GM19025 (cell line): ENCODE measurements around the gene POLR1B.
"Not testable (repeated sequence)": the region's sequence is repeated elsewhere in the genome, so short reads cannot be mapped to it uniquely, and the experiment has no call there.

ENCODE experiments used
- ATAC-seq: cut with Tn5 transposase; IDR thresholded peaks from one replicate; pipeline ENCODE4 v1.9.1; 2021; ENCODE audit warnings: mild to moderate bottlenecking, low read depth, moderate library complexity; ENCODE audit not compliant: unreplicated experiment

POLR1B gene

GRCh38 chr2:112542123-112542983, at the start of gene POLR1B:
TSS of gene POLR1B (plus strand) at chr2:112542465. CDS start at chr2:112542495, 30 bp downstream.
- peak; percentile 72 for ATAC-seq

- no peak for ATAC-seq
These were observed 49.2 kb upstream of the POLR1B start for GRCh38 chr2:112493048-112493447.

GRCh38 chr2:112493858-112494648, 48.2 kb upstream of the POLR1B start:
- ATAC-seq: no peak

- ATAC-seq: no peak
These were observed 47.4 kb upstream of the POLR1B start for GRCh38 chr2:112494828-112495227.

- ATAC-seq: not testable (repeated sequence)
These were observed 46.4 kb upstream of the POLR1B start for GRCh38 chr2:112495878-112496277.

GRCh38 chr2:112500850-112501484, 41.3 kb upstream of the POLR1B start:
- ATAC-seq: not testable (repeated sequence)

- not testable (repeated sequence) for ATAC-seq
These were observed 32.8 kb upstream of the POLR1B start for GRCh38 chr2:112509239-112509998.

GRCh38 chr2:112516801-112517200, 25.5 kb upstream of the POLR1B start:
- no peak for ATAC-seq

- no peak for ATAC-seq
These were observed 23.5 kb upstream of the POLR1B start for GRCh38 chr2:112518807-112519206.

- no peak for ATAC-seq
These were observed 22.8 kb upstream of the POLR1B start for GRCh38 chr2:112519506-112519905.

- ATAC-seq: no peak
These were observed 22.0 kb upstream of the POLR1B start for GRCh38 chr2:112520234-112520783.

GRCh38 chr2:112523291-112523777, 18.9 kb upstream of the POLR1B start:
- ATAC-seq: no peak

- not testable (repeated sequence) for ATAC-seq
These were observed 18.0 kb upstream of the POLR1B start for GRCh38 chr2:112524276-112524675.

GRCh38 chr2:112528541-112528940, 13.7 kb upstream of the POLR1B start:
- no peak for ATAC-seq

GRCh38 chr2:112529757-112530156, 12.5 kb upstream of the POLR1B start:
- ATAC-seq: no peak

GRCh38 chr2:112530728-112531127, 11.5 kb upstream of the POLR1B start:
- no peak for ATAC-seq

GRCh38 chr2:112534826-112535225, 7.4 kb upstream of the POLR1B start:
- no peak for ATAC-seq

- ATAC-seq: not testable (repeated sequence)
These were observed 5.6 kb upstream of the POLR1B start for GRCh38 chr2:112536665-112537064.

- ATAC-seq: no peak
These were observed 3.0 kb upstream of the POLR1B start for GRCh38 chr2:112539306-112539705.

GRCh38 chr2:112540906-112541305, 1.4 kb upstream of the POLR1B start:
- ATAC-seq: no peak
